Activated naive CD4-positive, alpha-beta T cell treated with anti-CD3 and anti-CD28 coated beads, Interleukin-2, amount 50 U/mL, for 24 hours (primary cell): Measurements from ENCODE around the gene TMC2.

ENCODE experiments used
- H3K27ac Mint-ChIP-seq: one replicate; pipeline ENCODE4 v1.8.0; 2021; ENCODE audit warnings: mild to moderate bottlenecking, mixed read lengths
- H3K27me3 Mint-ChIP-seq: one replicate; pipeline ENCODE4 v1.8.0; 2021; ENCODE audit warnings: mixed read lengths
- H3K36me3 Mint-ChIP-seq: one replicate; pipeline ENCODE4 v1.8.0; 2021; ENCODE audit warnings: mixed read lengths
- H3K4me1 Mint-ChIP-seq: one replicate; pipeline ENCODE4 v1.8.0; 2021; ENCODE audit warnings: mixed read lengths
- H3K4me3 Mint-ChIP-seq: one replicate; pipeline ENCODE4 v1.8.0; 2021; ENCODE audit warnings: mild to moderate bottlenecking, mixed read lengths
- H3K9me3 Mint-ChIP-seq: one replicate; pipeline ENCODE4 v1.8.0; 2021; ENCODE audit warnings: mixed read lengths

TMC2 gene

DNA sequence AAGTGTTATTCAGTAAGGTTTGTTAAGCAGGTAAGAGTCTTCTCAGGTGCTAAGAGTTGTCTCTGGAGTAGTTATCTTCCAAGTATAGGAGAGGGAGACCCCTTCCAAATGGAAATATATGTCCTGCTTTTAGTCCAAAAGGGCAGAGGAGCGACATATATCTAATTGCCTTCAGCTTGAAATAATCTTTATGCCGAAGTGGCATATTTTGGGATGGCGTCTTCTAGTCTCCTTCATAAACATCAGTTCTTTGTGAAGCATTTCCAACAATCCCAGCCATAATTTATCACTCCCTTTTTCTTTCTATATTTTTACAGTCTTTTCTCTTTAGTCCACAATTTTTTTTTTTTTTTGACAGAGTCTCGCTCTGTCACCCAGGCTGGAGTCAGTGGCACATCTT is 6.0 kb downstream of the TMC2 start:
- no peak overlapping the region for H3K27ac Mint-ChIP-seq
- no peaks in the 10 kb centered on the region for H3K9me3 Mint-ChIP-seq
- H3K4me3 Mint-ChIP-seq: no peak overlapping the region
- H3K4me1 Mint-ChIP-seq: no peaks in the 10 kb centered on the region
- peaks cover 21% of the 10 kb centered on the region for H3K27me3 Mint-ChIP-seq
- no peaks in the 10 kb centered on the region for H3K36me3 Mint-ChIP-seq

DNA sequence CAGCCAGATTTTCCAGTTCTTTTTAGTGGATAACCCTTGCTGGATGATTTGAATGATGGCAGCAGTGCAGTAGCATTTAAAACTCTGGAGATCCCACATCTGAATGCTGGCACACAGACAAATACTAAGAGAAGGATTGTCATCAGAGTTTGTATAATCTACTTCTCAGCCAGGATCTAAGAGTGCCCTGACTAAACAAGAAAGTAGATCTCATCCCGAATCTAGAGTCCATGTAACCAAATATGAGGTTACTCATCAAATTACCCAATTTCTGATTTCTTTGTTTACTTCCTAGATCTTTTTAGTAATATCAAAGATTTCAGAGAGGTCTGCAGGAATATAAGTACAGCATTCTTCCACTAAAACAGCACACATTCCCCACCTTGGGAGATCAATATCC is 7.8 kb downstream of the TMC2 start:
- Mint-ChIP-seq H3K4me1 (no peaks in the 10 kb centered on the region), H3K27ac (no peak overlapping the region), H3K27me3 (peaks cover 16% of the 10 kb centered on the region), H3K36me3 (no peaks in the 10 kb centered on the region), H3K9me3 (no peaks in the 10 kb centered on the region), H3K4me3 (no peak overlapping the region)

DNA sequence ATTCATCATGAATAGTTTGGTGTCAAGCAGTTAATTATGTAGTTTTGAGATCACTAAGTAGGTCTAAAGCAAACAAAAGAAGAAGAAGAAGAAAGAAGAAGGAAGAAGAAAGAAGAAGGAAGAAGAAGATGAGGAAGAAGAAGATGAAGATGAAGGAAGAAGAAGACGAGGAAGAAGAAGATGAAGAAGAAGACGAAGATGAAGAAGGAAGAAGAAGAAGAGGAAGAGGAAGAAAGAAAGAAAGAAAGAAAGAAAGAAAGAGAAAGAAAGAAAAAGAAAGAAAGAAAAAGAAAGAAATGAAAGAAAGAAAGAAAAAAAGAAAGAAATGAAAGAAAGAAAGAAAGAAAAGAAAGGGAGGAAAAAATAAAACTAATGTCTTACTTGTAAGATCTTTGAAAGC is 9.2 kb downstream of the TMC2 start:
- Mint-ChIP-seq H3K27me3 (peaks cover 17% of the 10 kb centered on the region), H3K36me3 (no peaks in the 10 kb centered on the region), H3K9me3 (no peaks in the 10 kb centered on the region), H3K4me1 (no peaks in the 10 kb centered on the region), H3K4me3 (no peak overlapping the region), H3K27ac (no peak overlapping the region)

DNA sequence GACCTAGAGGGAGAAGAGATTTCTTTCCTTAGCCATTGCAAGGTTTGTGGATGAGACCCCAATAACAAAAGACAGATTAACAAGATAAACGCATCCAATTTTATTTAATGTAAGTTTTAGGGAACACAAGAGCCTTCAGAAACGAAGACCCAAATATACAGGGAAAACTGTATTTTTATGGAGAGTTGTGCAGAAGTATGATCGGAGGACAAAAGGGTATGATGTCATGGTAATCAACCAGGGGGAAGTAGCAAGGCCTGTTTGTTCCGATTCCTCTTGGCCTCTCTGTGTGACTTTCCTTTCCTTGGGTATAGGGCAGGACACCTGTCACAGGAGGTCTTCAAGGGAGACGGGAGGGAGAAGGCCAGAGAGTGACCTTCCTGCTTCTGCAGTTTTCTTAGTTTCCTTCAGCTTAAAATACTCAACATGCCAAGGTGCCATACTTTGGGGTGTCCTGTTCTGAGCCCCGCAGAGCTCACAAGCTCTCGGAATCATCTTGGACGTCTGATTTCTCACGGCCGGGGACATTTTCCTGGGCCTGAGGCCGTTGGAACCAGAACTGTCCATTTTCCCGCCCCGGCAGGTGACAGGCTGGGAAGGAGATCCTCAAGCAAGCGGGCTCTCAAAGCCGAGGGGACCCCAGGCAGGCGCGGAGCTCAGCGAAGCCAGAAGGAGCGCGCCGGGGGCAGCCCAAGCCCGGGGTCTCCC is 21.7 kb downstream of the TMC2 start:
- no peak overlapping the region for H3K4me3 Mint-ChIP-seq
- no peaks in the 10 kb centered on the region for H3K9me3 Mint-ChIP-seq
- H3K36me3 Mint-ChIP-seq: no peaks in the 10 kb centered on the region
- peaks cover 39% of the 10 kb centered on the region for H3K27me3 Mint-ChIP-seq
- peaks cover 4% of the 10 kb centered on the region for H3K4me1 Mint-ChIP-seq
- no peak overlapping the region for H3K27ac Mint-ChIP-seq

DNA sequence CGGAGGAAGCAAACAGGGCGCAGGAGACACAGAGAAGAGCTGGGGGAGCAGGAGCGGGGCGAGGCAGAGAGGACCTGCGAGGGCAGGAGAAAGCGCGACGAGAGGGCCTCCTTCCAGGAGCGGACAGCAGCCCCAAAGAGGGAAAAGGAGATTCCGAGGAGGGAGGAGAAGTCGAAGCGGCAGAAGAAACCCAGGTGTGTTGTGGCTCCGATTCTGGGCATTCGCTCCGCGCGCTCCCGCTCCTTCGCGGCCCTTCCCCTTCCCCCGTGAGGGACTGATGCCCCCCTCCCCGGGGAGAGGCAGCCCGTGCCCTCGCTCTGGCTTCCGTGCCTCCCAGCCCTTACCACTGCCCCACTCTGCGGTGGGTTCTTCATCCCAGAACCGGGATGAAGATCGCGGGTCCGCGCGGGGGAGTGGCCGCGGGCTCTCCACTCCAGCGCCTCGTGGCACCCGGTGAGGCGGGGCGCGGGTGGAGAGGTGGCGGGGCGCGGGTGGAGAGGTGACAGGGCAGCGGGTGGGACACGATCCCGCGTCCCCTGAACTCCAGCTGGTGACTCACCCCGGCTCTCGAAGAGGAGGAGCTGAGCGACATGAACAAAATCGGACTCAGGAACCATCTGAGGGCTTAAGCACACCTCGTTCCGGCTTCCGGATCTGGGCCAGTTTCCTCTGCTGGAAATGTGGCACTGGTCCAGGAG is 22.4 kb downstream of the TMC2 start:
- H3K9me3 Mint-ChIP-seq: no peaks in the 10 kb centered on the region
- peaks cover 4% of the 10 kb centered on the region for H3K4me1 Mint-ChIP-seq
- no peaks in the 10 kb centered on the region for H3K36me3 Mint-ChIP-seq
- H3K4me3 Mint-ChIP-seq: no peak overlapping the region
- no peak overlapping the region for H3K27ac Mint-ChIP-seq
- peaks cover 39% of the 10 kb centered on the region for H3K27me3 Mint-ChIP-seq

DNA sequence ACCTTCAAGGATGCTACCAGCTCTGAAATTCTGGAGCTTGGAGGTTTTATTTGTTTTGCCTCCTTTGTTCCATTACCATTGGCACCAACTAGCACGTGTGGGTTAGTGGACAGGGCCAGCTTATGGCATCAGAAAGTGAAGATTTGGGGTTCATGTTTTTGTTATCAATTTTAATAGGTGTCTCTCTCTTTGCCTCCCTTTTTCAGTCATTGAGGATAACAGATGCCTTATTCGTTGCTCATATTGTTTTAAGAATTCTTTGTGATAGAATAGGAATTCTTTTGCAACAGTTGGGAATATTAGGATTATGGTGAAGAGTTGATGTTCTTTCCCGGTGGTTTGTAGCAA is 22.9 kb downstream of the TMC2 start:
- no peaks in the 10 kb centered on the region for H3K9me3 Mint-ChIP-seq
- no peaks in the 10 kb centered on the region for H3K36me3 Mint-ChIP-seq
- no peak overlapping the region for H3K4me3 Mint-ChIP-seq
- peaks cover 37% of the 10 kb centered on the region for H3K27me3 Mint-ChIP-seq
- peaks cover 4% of the 10 kb centered on the region for H3K4me1 Mint-ChIP-seq
- no peak overlapping the region for H3K27ac Mint-ChIP-seq

DNA sequence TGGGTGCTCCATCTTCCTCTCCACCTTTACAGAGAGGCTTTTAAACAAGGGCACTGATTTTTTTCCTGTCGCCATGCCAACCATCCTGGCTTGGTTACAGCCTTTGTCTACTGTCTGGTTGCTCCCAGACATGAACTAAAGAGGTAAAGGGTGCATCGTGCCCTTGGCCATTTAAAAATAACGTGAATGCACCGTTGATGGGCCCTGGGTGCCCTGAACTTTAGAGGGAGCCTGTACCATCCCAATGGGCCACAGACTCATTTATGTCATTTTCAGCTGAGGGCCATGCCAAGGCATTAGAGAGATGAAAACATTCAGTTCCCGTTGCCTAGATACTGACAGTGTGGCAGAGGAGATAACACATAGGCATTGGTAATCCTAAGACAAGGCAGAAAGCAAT is 23.3 kb downstream of the TMC2 start:
- Mint-ChIP-seq H3K9me3 (no peaks in the 10 kb centered on the region), H3K36me3 (no peaks in the 10 kb centered on the region), H3K27me3 (peaks cover 36% of the 10 kb centered on the region), H3K4me1 (peaks cover 4% of the 10 kb centered on the region), H3K27ac (no peak overlapping the region), H3K4me3 (no peak overlapping the region)

DNA sequence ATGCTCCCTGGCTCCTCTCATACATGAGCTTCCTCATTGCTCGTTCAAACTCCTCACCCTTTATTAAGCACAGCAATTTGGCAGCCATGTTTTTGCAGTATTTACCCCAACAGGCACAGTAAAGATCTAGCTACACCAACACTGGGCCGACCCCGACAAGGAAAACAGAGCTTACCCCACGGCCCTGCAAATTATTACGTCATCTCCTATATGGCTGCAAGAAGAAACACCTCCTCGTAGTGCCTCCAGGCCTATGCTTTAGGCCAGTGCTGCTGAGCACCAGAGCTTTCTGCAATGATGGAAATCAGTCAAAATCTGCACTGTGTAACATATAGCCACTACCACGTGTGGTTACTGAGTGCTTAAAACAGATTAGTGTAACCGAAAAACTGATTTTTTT is 26.7 kb downstream of the TMC2 start:
- no peak overlapping the region for H3K27ac Mint-ChIP-seq
- no peaks in the 10 kb centered on the region for H3K36me3 Mint-ChIP-seq
- no peaks in the 10 kb centered on the region for H3K4me1 Mint-ChIP-seq
- H3K4me3 Mint-ChIP-seq: no peak overlapping the region
- peaks cover 27% of the 10 kb centered on the region for H3K27me3 Mint-ChIP-seq
- no peaks in the 10 kb centered on the region for H3K9me3 Mint-ChIP-seq

DNA sequence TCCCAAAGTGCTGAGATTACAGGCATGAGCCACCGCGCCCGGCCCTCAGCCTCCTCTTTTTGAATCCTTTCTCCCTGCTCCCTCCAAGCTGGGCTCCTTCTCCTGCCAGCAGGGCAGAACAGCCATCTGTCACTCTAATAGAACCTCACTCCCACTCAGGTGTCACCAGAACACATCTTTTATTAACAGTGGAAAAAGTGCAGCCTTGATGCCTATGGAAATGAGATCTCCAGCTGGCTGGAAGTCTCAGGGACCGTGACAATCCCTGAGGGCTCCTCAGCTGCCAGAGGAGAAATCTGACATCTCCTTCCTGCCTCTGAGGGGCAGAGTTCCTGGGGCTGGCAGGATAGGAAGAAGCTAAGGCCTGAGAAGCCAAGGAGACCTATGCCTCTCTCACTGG is 28.0 kb downstream of the TMC2 start:
- no peaks in the 10 kb centered on the region for H3K36me3 Mint-ChIP-seq
- no peak overlapping the region for H3K27ac Mint-ChIP-seq
- H3K4me3 Mint-ChIP-seq: no peak overlapping the region
- no peaks in the 10 kb centered on the region for H3K9me3 Mint-ChIP-seq
- H3K4me1 Mint-ChIP-seq: no peaks in the 10 kb centered on the region
- peaks cover 23% of the 10 kb centered on the region for H3K27me3 Mint-ChIP-seq

DNA sequence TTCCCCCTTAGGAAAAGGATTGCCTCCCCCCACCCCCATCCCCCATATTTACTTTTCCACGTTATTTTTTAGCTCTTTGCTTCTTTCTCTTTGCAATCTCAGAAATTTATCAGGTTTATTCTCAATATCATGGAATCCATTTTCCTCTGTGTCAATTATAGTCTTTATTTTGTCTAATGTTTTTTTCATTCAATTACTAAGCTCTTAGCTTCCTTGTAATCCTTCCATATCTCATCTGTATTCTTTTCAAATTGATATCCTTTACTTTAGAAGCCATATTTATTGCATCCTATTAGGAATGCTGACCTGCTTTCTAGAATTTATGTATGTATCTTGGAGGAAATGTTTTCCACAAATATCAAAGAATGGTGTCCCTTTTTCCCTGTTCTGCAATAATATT is 39.3 kb downstream of the TMC2 start:
- Mint-ChIP-seq H3K4me1 (no peaks in the 10 kb centered on the region), H3K36me3 (no peaks in the 10 kb centered on the region), H3K9me3 (no peaks in the 10 kb centered on the region), H3K4me3 (no peak overlapping the region), H3K27me3 (peaks cover 26% of the 10 kb centered on the region), H3K27ac (peak overlapping the region; percentile 2)

DNA sequence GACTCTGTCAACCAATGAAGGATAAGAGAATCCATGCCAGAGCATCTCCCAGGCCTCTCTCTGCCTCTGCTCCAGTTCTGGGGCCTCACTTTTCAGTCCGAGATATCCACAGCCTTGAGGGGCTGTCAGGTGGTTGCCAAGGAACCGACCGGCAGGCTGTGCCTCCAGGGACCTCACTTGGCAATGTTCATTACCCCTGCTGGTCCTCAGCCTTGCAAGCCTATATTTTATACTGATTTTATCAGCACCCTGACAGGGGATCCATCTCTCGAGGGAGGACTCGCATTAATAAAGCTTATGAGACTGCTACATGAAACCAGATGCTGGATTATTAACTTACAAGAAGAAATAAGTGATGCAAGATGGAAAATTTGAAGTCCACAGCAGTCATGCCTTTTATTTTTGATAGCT is 39.9 kb downstream of the TMC2 start:
- Mint-ChIP-seq H3K36me3 (no peaks in the 10 kb centered on the region), H3K4me1 (no peaks in the 10 kb centered on the region), H3K9me3 (no peaks in the 10 kb centered on the region)

DNA sequence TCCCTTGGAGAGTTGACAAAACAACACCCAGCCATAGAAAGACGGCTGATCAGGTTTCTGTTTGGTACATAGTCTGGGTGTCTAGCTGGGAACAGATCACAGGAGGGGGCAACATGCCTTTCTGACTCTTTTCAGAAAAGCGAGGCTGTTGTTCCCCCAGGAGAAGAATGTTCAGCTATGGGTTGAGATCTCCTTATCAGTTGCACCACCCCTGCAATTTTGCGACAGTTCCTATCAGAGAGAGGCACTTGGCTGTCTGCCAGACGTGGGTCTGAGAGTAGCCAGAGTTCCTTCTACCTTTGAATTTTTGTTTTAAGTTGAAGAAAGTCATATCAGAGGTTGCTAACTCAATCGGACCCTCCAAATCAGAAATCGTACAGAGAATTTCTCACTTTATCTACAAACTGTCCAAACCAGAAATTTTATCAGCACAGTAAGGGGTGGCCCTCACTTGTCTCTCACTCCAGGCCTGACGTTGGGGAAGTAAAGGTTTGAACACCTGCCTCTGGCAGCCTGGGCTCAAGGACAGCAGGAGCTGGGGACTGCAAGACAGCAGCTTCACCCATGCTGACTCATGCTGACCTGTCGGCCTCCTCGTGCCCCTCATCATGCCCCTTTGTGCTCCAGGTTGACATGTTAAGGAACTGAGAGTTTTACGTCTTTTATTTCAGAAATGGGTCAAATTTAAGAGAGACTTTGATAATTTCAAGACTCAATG is 42.3 kb downstream of the TMC2 start:
- Mint-ChIP-seq H3K27ac (no peak overlapping the region), H3K9me3 (no peaks in the 10 kb centered on the region), H3K36me3 (no peaks in the 10 kb centered on the region), H3K4me1 (no peaks in the 10 kb centered on the region), H3K4me3 (no peak overlapping the region), H3K27me3 (peaks cover 27% of the 10 kb centered on the region)

More for the DNA sequence above, 39.9 kb downstream of the TMC2 start:
- no peak overlapping the region for H3K27ac Mint-ChIP-seq
- H3K4me3 Mint-ChIP-seq: no peak overlapping the region
- peaks cover 24% of the 10 kb centered on the region for H3K27me3 Mint-ChIP-seq

DNA sequence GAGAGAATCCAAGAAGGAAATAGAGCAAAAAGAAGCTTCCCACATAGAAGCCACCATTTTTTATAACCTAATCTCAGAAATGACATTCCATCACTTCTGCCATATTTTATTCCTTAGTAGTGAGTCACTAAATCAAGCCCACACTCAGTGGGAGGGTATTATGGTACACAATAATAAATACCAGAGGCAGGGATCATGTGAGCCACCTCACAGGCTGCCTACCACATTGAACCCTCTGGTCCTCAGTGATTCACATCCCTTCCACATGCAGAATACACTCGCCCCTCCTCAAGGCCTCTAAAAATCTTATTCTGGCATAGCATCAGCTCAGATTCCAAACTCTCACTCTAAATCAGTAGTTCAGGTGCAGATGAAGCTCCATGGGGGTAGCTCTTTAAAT is 49.4 kb downstream of the TMC2 start:
- no peaks in the 10 kb centered on the region for H3K36me3 Mint-ChIP-seq
- peaks cover 7% of the 10 kb centered on the region for H3K27me3 Mint-ChIP-seq
- H3K9me3 Mint-ChIP-seq: no peaks in the 10 kb centered on the region
- H3K4me3 Mint-ChIP-seq: no peak overlapping the region
- H3K4me1 Mint-ChIP-seq: no peaks in the 10 kb centered on the region
- H3K27ac Mint-ChIP-seq: no peak overlapping the region

DNA sequence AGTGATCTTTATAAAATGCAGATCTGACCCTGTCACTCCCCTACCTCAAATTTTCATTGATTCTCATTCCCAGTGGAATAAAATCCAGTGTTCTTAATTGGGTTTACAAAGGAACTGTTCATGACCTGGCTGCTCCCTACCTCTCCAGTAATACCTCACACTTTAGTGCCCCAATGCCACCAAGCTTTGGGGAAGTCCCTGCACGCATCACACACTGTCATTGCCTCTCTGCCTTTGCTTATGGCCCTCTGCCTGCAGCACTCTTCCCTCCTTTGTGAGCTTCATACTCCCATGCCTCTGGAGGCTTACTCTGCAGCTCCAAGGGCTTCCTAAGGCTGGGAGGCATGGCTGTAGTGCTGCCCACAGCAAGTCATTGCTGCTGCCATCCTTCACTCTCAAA is 57.4 kb downstream of the TMC2 start:
- H3K9me3 Mint-ChIP-seq: no peaks in the 10 kb centered on the region
- no peak overlapping the region for H3K4me3 Mint-ChIP-seq
- no peaks in the 10 kb centered on the region for H3K4me1 Mint-ChIP-seq
- peaks cover 10% of the 10 kb centered on the region for H3K27me3 Mint-ChIP-seq
- H3K27ac Mint-ChIP-seq: no peak overlapping the region
- no peaks in the 10 kb centered on the region for H3K36me3 Mint-ChIP-seq

DNA sequence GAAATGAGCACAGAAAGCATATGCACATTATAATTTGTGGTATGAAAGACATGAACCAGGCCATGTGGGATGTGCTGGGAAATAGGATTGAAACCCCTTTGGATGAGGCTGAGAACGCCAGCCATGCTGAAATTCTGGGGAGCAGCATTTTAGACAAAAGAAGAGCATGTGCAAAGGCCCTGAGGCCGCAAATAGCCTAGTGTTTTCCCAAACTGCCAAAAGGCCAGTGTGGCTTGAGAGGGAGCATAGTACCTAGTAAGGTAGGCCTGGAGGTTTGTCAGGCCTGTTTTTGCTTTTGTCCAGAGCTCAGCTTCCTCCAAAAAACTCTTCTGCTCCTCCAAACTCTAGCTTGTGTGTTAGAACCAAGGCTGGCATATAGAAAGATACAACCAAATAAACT is 58.7 kb downstream of the TMC2 start:
- no peak overlapping the region for H3K4me3 Mint-ChIP-seq

DNA sequence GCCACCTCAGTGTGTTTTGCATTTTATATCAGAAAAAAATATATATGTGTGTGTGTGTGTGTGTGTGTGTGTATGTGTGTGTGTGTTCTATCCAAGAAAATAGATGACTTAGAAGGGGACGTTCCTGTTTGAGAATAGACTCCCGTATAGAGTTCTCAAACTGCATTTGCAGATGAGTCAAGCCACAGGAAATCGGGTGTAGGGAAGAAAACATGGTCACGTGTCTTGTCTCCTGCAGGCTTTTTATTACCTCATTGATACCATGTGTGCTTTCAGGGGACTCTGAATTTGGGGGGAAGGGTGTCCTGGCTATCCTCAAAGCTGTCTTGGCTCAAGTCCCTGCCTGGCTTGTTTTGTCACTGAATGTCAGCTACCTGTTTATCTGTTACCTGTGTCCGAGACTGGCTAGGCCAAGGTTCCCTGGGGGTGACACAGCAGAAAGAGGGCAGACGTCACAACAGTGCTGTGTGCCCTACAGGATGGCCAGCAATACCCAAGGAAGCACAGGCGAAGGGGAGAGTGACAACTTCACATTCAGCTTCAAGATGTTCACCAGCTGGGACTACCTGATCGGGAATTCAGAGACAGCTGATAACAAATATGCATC is 60.4 kb downstream of the TMC2 start:
- H3K4me3 Mint-ChIP-seq: no peak overlapping the region
- no peak overlapping the region for H3K27ac Mint-ChIP-seq
- H3K36me3 Mint-ChIP-seq: no peaks in the 10 kb centered on the region
- H3K4me1 Mint-ChIP-seq: no peaks in the 10 kb centered on the region
- H3K9me3 Mint-ChIP-seq: no peaks in the 10 kb centered on the region
- H3K27me3 Mint-ChIP-seq: peaks cover 8% of the 10 kb centered on the region

More for the DNA sequence above, 58.7 kb downstream of the TMC2 start:
- no peak overlapping the region for H3K27ac Mint-ChIP-seq
- peaks cover 12% of the 10 kb centered on the region for H3K27me3 Mint-ChIP-seq
- H3K36me3 Mint-ChIP-seq: no peaks in the 10 kb centered on the region
- no peaks in the 10 kb centered on the region for H3K4me1 Mint-ChIP-seq
- no peaks in the 10 kb centered on the region for H3K9me3 Mint-ChIP-seq
